ENCODE data around the gene EPHB1.

Gene EPHB1

GRCh38 chr3:134931045-134931785 lies 136.2 kb downstream of the EPHB1 start:
- Histone ChIP-seq H4K8ac (ENCODE audit: low read depth, low read length) (no peak overlapping the region), H3K9me3 (replicated peaks in 1 of 2; ENCODE audit: control insufficient read depth in 2 of 2, insufficient read depth in 1 of 2, low read depth in 1 of 2, low read length in 2 of 2) (no peaks in the 10 kb centered on the region), H4K91ac (ENCODE audit: low read depth, low read length, poor library complexity) (no peak overlapping the region), H3K27ac (replicated peaks; ENCODE audit: low read length) (no peak overlapping the region), H3K79me1 (ENCODE audit: low read depth, low read length) (no peaks in the 10 kb centered on the region), H3K4ac (ENCODE audit: low read length) (no peak overlapping the region), H3K9ac (ENCODE audit: low read depth, low read length, poor library complexity) (no peak overlapping the region), H3K36me3 (replicated peaks in 1 of 2; ENCODE audit: control insufficient read depth in 2 of 2, insufficient read depth in 2 of 2, low read length in 2 of 2) (no peaks in the 10 kb centered on the region), H3K4me1 (ENCODE audit: control insufficient read depth in 2 of 2, insufficient read depth in 1 of 2, low read depth in 1 of 2, low read length in 2 of 2) (peaks cover 2 to 16% of the 10 kb centered on the region in 2 donors), H2AFZ (ENCODE audit: low read length) (no peak overlapping the region), H3K18ac (ENCODE audit: low read length) (no peak overlapping the region), H3K23ac (ENCODE audit: low read depth, low read length, poor library complexity) (no peak overlapping the region), H3K27me3 (ENCODE audit: control insufficient read depth in 3 of 3, insufficient read depth in 3 of 3, low read depth in 1 of 3, low read length in 3 of 3) (no peaks in the 10 kb centered on the region), H2BK15ac (ENCODE audit: low read length) (no peak overlapping the region), H3K4me2 (ENCODE audit: insufficient read depth, low read length, poor library complexity, severe bottlenecking) (no peak overlapping the region), H2BK5ac (ENCODE audit: low read length) (no peak overlapping the region), H2BK120ac (ENCODE audit: low read depth, low read length) (no peak overlapping the region), H2BK12ac (ENCODE audit: low read length) (no peak overlapping the region), H3K14ac (ENCODE audit: low read length) (no peak overlapping the region), H3K4me3 (ENCODE audit: low read length in 2 of 2) (no peak overlapping the region), H2AK5ac (ENCODE audit: low read depth, low read length) (no peak overlapping the region)
- no CpG with 5 or more reads among the region's 5 CpGs for WGBS, 2 donors (ENCODE audit: extremely low coverage in 2 of 2, insufficient read length in 2 of 2, insufficient replicate concordance in 1 of 2)
- no peak for DNase-seq (ENCODE audit: low spot score)

- H3K23ac ChIP-seq (ENCODE audit: low read depth, low read length, poor library complexity), result no peak overlapping the region
- no peaks in the 10 kb centered on the region for H3K27me3 ChIP-seq (ENCODE audit: control insufficient read depth in 3 of 3, insufficient read depth in 3 of 3, low read depth in 1 of 3, low read length in 3 of 3)
- no peak overlapping the region for H3K4me3 ChIP-seq (ENCODE audit: low read length in 2 of 2)
- H4K91ac ChIP-seq (ENCODE audit: low read depth, low read length, poor library complexity), result no peak overlapping the region
- H2BK5ac ChIP-seq (ENCODE audit: low read length), result no peak overlapping the region
- H3K4me2 ChIP-seq (ENCODE audit: insufficient read depth, low read length, poor library complexity, severe bottlenecking), result no peak overlapping the region
- H3K9ac ChIP-seq (ENCODE audit: low read depth, low read length, poor library complexity), result no peak overlapping the region
- H3K27ac ChIP-seq (replicated peaks; ENCODE audit: low read length), result no peak overlapping the region
- no peak overlapping the region for H2BK120ac ChIP-seq (ENCODE audit: low read depth, low read length)
- no peaks in the 10 kb centered on the region for H3K79me1 ChIP-seq (ENCODE audit: low read depth, low read length)
- H2BK15ac ChIP-seq (ENCODE audit: low read length), result no peak overlapping the region
- no peak overlapping the region for H3K14ac ChIP-seq (ENCODE audit: low read length)
- DNase-seq (ENCODE audit: low spot score), result no peak
- H4K8ac ChIP-seq (ENCODE audit: low read depth, low read length), result no peak overlapping the region
- H3K36me3 ChIP-seq (replicated peaks in 1 of 2; ENCODE audit: control insufficient read depth in 2 of 2, insufficient read depth in 2 of 2, low read length in 2 of 2), result no peaks in the 10 kb centered on the region
- no peak overlapping the region for H3K18ac ChIP-seq (ENCODE audit: low read length)
- no peak overlapping the region for H2AFZ ChIP-seq (ENCODE audit: low read length)
- no peak overlapping the region for H3K4ac ChIP-seq (ENCODE audit: low read length)
- peaks cover 10 to 25% of the 10 kb centered on the region in 2 donors for H3K4me1 ChIP-seq (ENCODE audit: control insufficient read depth in 2 of 2, insufficient read depth in 1 of 2, low read depth in 1 of 2, low read length in 2 of 2)
- H2AK5ac ChIP-seq (ENCODE audit: low read depth, low read length), result no peak overlapping the region
- WGBS, 2 donors (ENCODE audit: extremely low coverage in 2 of 2, insufficient read length in 2 of 2, insufficient replicate concordance in 1 of 2), result no CpG with 5 or more reads among the region's 6 CpGs
- H2BK12ac ChIP-seq (ENCODE audit: low read length), result no peak overlapping the region
- no peaks in the 10 kb centered on the region for H3K9me3 ChIP-seq (replicated peaks in 1 of 2; ENCODE audit: control insufficient read depth in 2 of 2, insufficient read depth in 1 of 2, low read depth in 1 of 2, low read length in 2 of 2)
Measured at GRCh38 chr3:134932035-134932434, 137.0 kb downstream of the EPHB1 start.

- Histone ChIP-seq H3K4me1 (ENCODE audit: control insufficient read depth in 2 of 2, insufficient read depth in 1 of 2, low read depth in 1 of 2, low read length in 2 of 2) (peaks cover 25 to 38% of the 10 kb centered on the region in 2 donors), H3K4me2 (ENCODE audit: insufficient read depth, low read length, poor library complexity, severe bottlenecking) (no peak overlapping the region), H3K9me3 (replicated peaks in 1 of 2; ENCODE audit: control insufficient read depth in 2 of 2, insufficient read depth in 1 of 2, low read depth in 1 of 2, low read length in 2 of 2) (no peaks in the 10 kb centered on the region), H2BK120ac (ENCODE audit: low read depth, low read length) (no peak overlapping the region), H3K9ac (ENCODE audit: low read depth, low read length, poor library complexity) (no peak overlapping the region), H3K36me3 (replicated peaks in 1 of 2; ENCODE audit: control insufficient read depth in 2 of 2, insufficient read depth in 2 of 2, low read length in 2 of 2) (no peaks in the 10 kb centered on the region), H2AK5ac (ENCODE audit: low read depth, low read length) (no peak overlapping the region), H3K79me1 (ENCODE audit: low read depth, low read length) (no peaks in the 10 kb centered on the region), H3K4me3 (ENCODE audit: low read length in 2 of 2) (no peak overlapping the region), H2BK15ac (ENCODE audit: low read length) (no peak overlapping the region), H3K18ac (ENCODE audit: low read length) (peak overlapping the region; percentile 38), H2BK12ac (ENCODE audit: low read length) (no peak overlapping the region), H2AFZ (ENCODE audit: low read length) (no peak overlapping the region), H3K27me3 (ENCODE audit: control insufficient read depth in 3 of 3, insufficient read depth in 3 of 3, low read depth in 1 of 3, low read length in 3 of 3) (no peaks in the 10 kb centered on the region), H3K4ac (ENCODE audit: low read length) (no peak overlapping the region), H4K8ac (ENCODE audit: low read depth, low read length) (no peak overlapping the region), H2BK5ac (ENCODE audit: low read length) (no peak overlapping the region), H3K27ac (replicated peaks; ENCODE audit: low read length) (no peak overlapping the region), H3K23ac (ENCODE audit: low read depth, low read length, poor library complexity) (no peak overlapping the region), H3K14ac (ENCODE audit: low read length) (no peak overlapping the region), H4K91ac (ENCODE audit: low read depth, low read length, poor library complexity) (no peak overlapping the region)
- DNase-seq (ENCODE audit: low spot score), result no peak
- WGBS, 2 donors (ENCODE audit: extremely low coverage in 2 of 2, insufficient read length in 2 of 2, insufficient replicate concordance in 1 of 2), result no CpG with 5 or more reads among the region's 4 CpGs
Measured at GRCh38 chr3:134933997-134934396, 138.9 kb downstream of the EPHB1 start.

- no peak overlapping the region for H3K4me3 ChIP-seq (ENCODE audit: low read length in 2 of 2)
- H2BK15ac ChIP-seq (ENCODE audit: low read length), result peak overlapping the region; percentile 16
- H2BK5ac ChIP-seq (ENCODE audit: low read length), result no peak overlapping the region
- H3K9me3 ChIP-seq (replicated peaks in 1 of 2; ENCODE audit: control insufficient read depth in 2 of 2, insufficient read depth in 1 of 2, low read depth in 1 of 2, low read length in 2 of 2), result no peaks in the 10 kb centered on the region
- H3K79me1 ChIP-seq (ENCODE audit: low read depth, low read length), result no peaks in the 10 kb centered on the region
- H2BK12ac ChIP-seq (ENCODE audit: low read length), result no peak overlapping the region
- no peak overlapping the region for H3K27ac ChIP-seq (replicated peaks; ENCODE audit: low read length)
- peaks cover 26 to 46% of the 10 kb centered on the region in 2 donors for H3K4me1 ChIP-seq (ENCODE audit: control insufficient read depth in 2 of 2, insufficient read depth in 1 of 2, low read depth in 1 of 2, low read length in 2 of 2)
- H3K18ac ChIP-seq (ENCODE audit: low read length), result peak overlapping the region; percentile 20
- H3K14ac ChIP-seq (ENCODE audit: low read length), result no peak overlapping the region
- no peak overlapping the region for H2AFZ ChIP-seq (ENCODE audit: low read length)
- no peak overlapping the region for H2BK120ac ChIP-seq (ENCODE audit: low read depth, low read length)
- no peak overlapping the region for H4K91ac ChIP-seq (ENCODE audit: low read depth, low read length, poor library complexity)
- H3K9ac ChIP-seq (ENCODE audit: low read depth, low read length, poor library complexity), result no peak overlapping the region
- no peak overlapping the region for H3K4me2 ChIP-seq (ENCODE audit: insufficient read depth, low read length, poor library complexity, severe bottlenecking)
- WGBS, 2 donors (ENCODE audit: extremely low coverage in 2 of 2, insufficient read length in 2 of 2, insufficient replicate concordance in 1 of 2), result no CpG with 5 or more reads among the region's 2 CpGs
- no peak for DNase-seq (ENCODE audit: low spot score)
- H3K23ac ChIP-seq (ENCODE audit: low read depth, low read length, poor library complexity), result no peak overlapping the region
- H3K36me3 ChIP-seq (replicated peaks in 1 of 2; ENCODE audit: control insufficient read depth in 2 of 2, insufficient read depth in 2 of 2, low read length in 2 of 2), result no peaks in the 10 kb centered on the region
- H4K8ac ChIP-seq (ENCODE audit: low read depth, low read length), result no peak overlapping the region
- no peak overlapping the region for H3K4ac ChIP-seq (ENCODE audit: low read length)
- H2AK5ac ChIP-seq (ENCODE audit: low read depth, low read length), result peak overlapping the region; percentile 43
- H3K27me3 ChIP-seq (ENCODE audit: control insufficient read depth in 3 of 3, insufficient read depth in 3 of 3, low read depth in 1 of 3, low read length in 3 of 3), result no peaks in the 10 kb centered on the region
Measured at GRCh38 chr3:134934933-134935332, 139.9 kb downstream of the EPHB1 start.
